Fibroblast of lung (primary cell): Measurements from ENCODE around the gene CDC20B.

Experiments
- CTCF ChIP-seq, 2 donors: IDR thresholded peaks in 1 of 2; conservative IDR thresholded peaks in 1 of 2; 1 replicate in 1 of 2; 2 replicates in 1 of 2; pipeline ENCODE4 v1.5.1; 2011 to 2012; ENCODE audit warnings: low read length in 2 of 2, control low read depth in 1 of 2, inconsistent platforms in 1 of 2, low read depth in 1 of 2, mild to moderate bottlenecking in 1 of 2
- EZH2 ChIP-seq: IDR thresholded peaks from 2 replicates; pipeline ENCODE4 v1.5.1; 2012; ENCODE audit warnings: low read length, control low read depth, mild to moderate bottlenecking; ENCODE audit errors: missing control alignments

DNA sequence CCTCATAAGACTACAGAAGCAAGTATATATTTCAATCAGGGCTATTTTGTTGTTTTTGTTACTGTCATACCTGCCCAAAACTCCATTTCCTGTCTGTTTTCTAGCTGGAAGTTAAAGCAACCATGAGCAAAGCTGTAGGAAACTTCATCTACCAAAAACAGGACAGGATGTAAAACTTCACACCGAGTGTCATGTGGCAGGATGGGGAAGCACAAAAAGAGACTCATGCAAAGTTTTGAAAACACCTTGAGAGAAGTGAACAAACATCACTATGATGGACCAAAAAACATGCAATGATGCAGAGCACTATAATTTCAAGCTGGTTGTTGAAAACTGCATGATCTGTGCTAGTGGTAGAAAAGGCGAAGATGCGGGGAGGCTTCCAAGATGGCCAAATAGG lies 76.8 kb downstream of the CDC20B start:
- TF ChIP-seq CTCF (conservative IDR thresholded peaks at IDR 0.05 in 1 of 2, IDR thresholded peaks at IDR 0.05 in 1 of 2; ENCODE audit: low read depth in 1 of 2, low read length in 2 of 2) (no peak), EZH2 (no peak)
